CD4-positive, alpha-beta T cell (primary cell): ENCODE measurements around the gene C20orf144. TPM values are rescaled to one million over a fixed set of nuclear protein-coding genes. Genes with fewer than 3 reads are reported as not detected.

Experiments used
- ATAC-seq: fragments of 200-7000 bp; cut with Tn5 transposase; one replicate; pipeline ENCODE4 v1.10.0; 2022; ENCODE audit warnings: mild to moderate bottlenecking; ENCODE audit not compliant: poor library complexity
- CTCF ChIA-PET: fragments of 350-600 bp; sonication (Branson Sonifier 250); formaldehyde crosslinking; loops from one replicate; lab custom pipeline; 2021; ENCODE audit warnings: antibody characterized with exemption, inconsistent platforms; lab: Charles Lee
- POLR2A ChIA-PET: fragments of 350-600 bp; sonication (Branson Sonifier 250); formaldehyde crosslinking; loops from one replicate; lab custom pipeline; 2021; ENCODE audit warnings: antibody characterized with exemption, inconsistent platforms; lab: Charles Lee
- DNase-seq, 14 experiments: peaks; one replicate each; pipeline ENCODE4 v3.0.0-alpha.2; 2013 to 2020; ENCODE audit warnings: mixed read lengths in 2 of 14
- H3K27ac ChIP-seq, 2 donors: one replicate each; pipeline versions ENCODE4 v1.5.1 to v1.7.0; 2013; ENCODE audit warnings: low read length in 2 of 2, low read depth in 1 of 2, mild to moderate bottlenecking in 1 of 2
- H3K27me3 ChIP-seq, 2 experiments: 1 replicate in 1 of 2; 2 replicates in 1 of 2; pipeline versions ENCODE4 v1.6.1 to v1.7.0; 2013; ENCODE audit warnings: low read length in 2 of 2, control low read depth in 1 of 2, mild to moderate bottlenecking in 1 of 2, moderate library complexity in 1 of 2; ENCODE audit not compliant: insufficient read depth in 2 of 2, control insufficient read depth in 1 of 2
- H3K36me3 ChIP-seq: one replicate; pipeline ENCODE4 v1.6.1; 2013; ENCODE audit warnings: low read length, control low read depth; ENCODE audit not compliant: insufficient read depth
- H3K4me1 ChIP-seq: one replicate; pipeline ENCODE4 v1.6.1; 2013; ENCODE audit warnings: low read length, control low read depth; ENCODE audit not compliant: insufficient read depth
- H3K4me3 ChIP-seq: one replicate; pipeline ENCODE4 v1.5.1; 2013; ENCODE audit warnings: mild to moderate bottlenecking, low read length, moderate library complexity
- H3K9me3 ChIP-seq, 2 experiments: 1 replicate in 1 of 2; 2 replicates in 1 of 2; pipeline versions ENCODE4 v1.6.1 to v1.7.0; 2013; ENCODE audit warnings: low read length in 2 of 2, mild to moderate bottlenecking in 2 of 2, control low read depth in 1 of 2, moderate library complexity in 1 of 2; ENCODE audit not compliant: control insufficient read depth in 1 of 2, insufficient read depth in 1 of 2
- H3K27ac Mint-ChIP-seq: one replicate; pipeline ENCODE4 v1.8.0; 2020; ENCODE audit warnings: mixed read lengths
- H3K27me3 Mint-ChIP-seq: one replicate; pipeline ENCODE4 v1.8.0; 2021; ENCODE audit warnings: mixed read lengths
- H3K36me3 Mint-ChIP-seq: one replicate; pipeline ENCODE4 v1.8.0; 2021; ENCODE audit warnings: low read depth, mixed read lengths
- H3K4me1 Mint-ChIP-seq: one replicate; pipeline ENCODE4 v1.8.0; 2021; ENCODE audit warnings: low read depth, mixed read lengths
- H3K4me3 Mint-ChIP-seq: one replicate; pipeline ENCODE4 v1.8.0; 2020; ENCODE audit warnings: mild to moderate bottlenecking, mixed read lengths
- H3K9me3 Mint-ChIP-seq: one replicate; pipeline ENCODE4 v1.8.0; 2020; ENCODE audit warnings: mixed read lengths
- CTCF ChIP-seq: fragments of 200-600 bp; IDR thresholded peaks from one replicate; pipeline ENCODE4 v1.8.0; 2022; ENCODE audit warnings: antibody characterized with exemption, mild to moderate bottlenecking
- intact Hi-C, 2 experiments: fragments of 100-400 bp; cut with DNase I in 1 of 2; cut with micrococcal nuclease in 1 of 2; formaldehyde crosslinking; loops; one replicate each; pipeline versions ENCODE4 v1.15.1 to v1.9.0; 2023 to 2025; cut with DNase I, micrococcal nuclease
- total RNA-seq, 174 experiments: library from RNA in 2 of 174; stranded (reverse) in 2 of 174; gene quantifications; one replicate each; pipeline ENCODE4 v1.2.3 and lab custom pipeline; 2021 to 2026

The C20orf144 gene
- total RNA-seq, 2 experiments from 2014 or later = 0.17 to 0.19 TPM

DNA sequence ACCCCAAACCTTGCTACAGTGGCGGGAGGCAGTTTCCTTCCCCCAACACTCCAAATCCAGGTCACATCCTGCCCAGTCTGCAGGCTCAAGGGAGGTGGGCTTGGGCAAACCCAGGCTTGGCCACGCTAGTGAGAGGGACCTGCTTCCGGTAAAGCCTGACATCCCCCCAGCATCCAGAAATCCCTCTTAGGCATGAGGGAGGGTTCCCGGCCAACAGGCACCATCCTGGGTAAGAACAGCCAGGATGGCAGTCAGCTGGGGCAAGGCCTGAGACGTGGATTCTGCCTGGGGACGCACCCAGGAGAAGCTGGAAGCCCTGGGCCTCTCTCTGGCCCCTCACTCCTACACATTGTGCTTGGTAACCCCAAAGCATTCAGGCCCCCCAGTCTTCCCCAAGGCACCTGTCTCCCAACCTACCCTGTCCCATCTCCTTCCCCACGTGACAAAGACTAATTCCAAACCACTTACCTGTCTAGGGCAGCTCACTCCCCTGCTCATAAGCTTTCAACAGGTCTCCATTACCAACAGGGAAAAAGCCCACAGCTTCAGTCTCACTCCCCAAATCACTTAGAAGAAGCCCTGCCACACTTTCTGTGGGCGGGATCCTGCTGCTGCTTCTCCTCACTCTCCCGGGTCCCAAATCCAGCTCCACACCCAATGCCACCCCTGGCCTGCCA lies 2.1 kb downstream of the C20orf144 start:
- TF ChIP-seq CTCF = no peak
- H3K4me1 ChIP-seq = peaks cover 52% of the 10 kb centered on the region
- ChIA-PET POLR2A (interaction anchor here (0.9 to 3.3 kb wide), 13 partner anchors 8 to 448 kb away, joined by 3 to 28 read pairs (median 6); partner anchors contain the start of genes CBFA2T2, EIF2S2, PXMP4 and RALY), CTCF (interaction anchor here (1.3 to 1.8 kb wide), 2 partner anchors 21 to 68 kb away, joined by 3 to 6 read pairs; no protein-coding TSS in a partner anchor)
- peak overlapping the region; percentile 91 for H3K4me3 ChIP-seq
- Mint-ChIP-seq H3K4me1 (peaks cover 35% of the 10 kb centered on the region), H3K27me3 (no peaks in the 10 kb centered on the region), H3K27ac (peak overlapping the region; percentile 83), H3K36me3 (no peaks in the 10 kb centered on the region), H3K9me3 (no peaks in the 10 kb centered on the region), H3K4me3 (peak overlapping the region; percentile 86)
- DNase-seq (peak in 1 of 14 experiments; percentile 29), ATAC-seq (no peak)
- H3K27ac ChIP-seq = peak overlapping the region; percentile 83 to 88
- intact Hi-C loops = loop anchor here (5.0 to 10.0 kb wide), 6 partner anchors 71 to 1709 kb away; partner anchors contain the start of genes CDK5RAP1 (in 1 of the 2), DYNLRB1 (in 1 of the 2), PDRG1 (in 1 of the 2) and SNTA1 (in 1 of the 2)
- H3K27me3 ChIP-seq = no peaks in the 10 kb centered on the region
- no peaks in the 10 kb centered on the region for H3K9me3 ChIP-seq
- no peaks in the 10 kb centered on the region for H3K36me3 ChIP-seq

GRCh38 chr20:33664762-33665144 lies 2.6 kb downstream of the C20orf144 start:
- Mint-ChIP-seq H3K4me1 (peaks cover 35% of the 10 kb centered on the region), H3K27me3 (no peaks in the 10 kb centered on the region), H3K27ac (peak overlapping the region; percentile 83), H3K9me3 (no peaks in the 10 kb centered on the region), H3K36me3 (no peaks in the 10 kb centered on the region), H3K4me3 (peak overlapping the region; percentile 86)
- Histone ChIP-seq H3K4me3 (no peak overlapping the region), H3K9me3 (no peaks in the 10 kb centered on the region), H3K4me1 (peaks cover 52% of the 10 kb centered on the region), H3K36me3 (no peaks in the 10 kb centered on the region), H3K27ac (peak overlapping the region; percentile 83 to 88), H3K27me3 (no peaks in the 10 kb centered on the region)
- ChIA-PET CTCF (interaction anchor here (1.3 to 1.8 kb wide), 2 partner anchors 21 to 68 kb away, joined by 3 to 6 read pairs; no protein-coding TSS in a partner anchor), POLR2A (interaction anchor here (1.0 to 3.3 kb wide), 9 partner anchors 8 to 447 kb away, joined by 3 to 28 read pairs (median 10); partner anchors contain the start of genes CBFA2T2, EIF2S2, PXMP4 and RALY)
- DNase-seq (peak in 2 of 14 experiments; percentile 32 to 41), ATAC-seq (no peak)
- intact Hi-C loops = loop anchor here (5.0 to 10.0 kb wide), 6 partner anchors 70 to 1710 kb away; partner anchors contain the start of genes CDK5RAP1 (in 1 of the 2), DYNLRB1 (in 1 of the 2), PDRG1 (in 1 of the 2) and SNTA1 (in 1 of the 2)
- no peak for TF ChIP-seq CTCF
